HEK293 (cell line): ENCODE results near the gene REEP6.

ENCODE experiments used
- CTCF ChIA-PET: fragments of 350-600 bp; formaldehyde crosslinking; extraction: SDS; loops from one replicate; lab custom pipeline; 2021; ENCODE audit warnings: antibody characterized with exemption; lab: Yijun Ruan, JAX
- POLR2A ChIA-PET: fragments of 300-600 bp; formaldehyde crosslinking; extraction: SDS; loops from one replicate; lab custom pipeline; 2020; ENCODE audit warnings: antibody characterized with exemption, inconsistent platforms; lab: Yijun Ruan, JAX
- H3K27ac ChIP-seq: fragments of 200-500 bp; sonication (Bioruptor generic); 2 replicates; pipeline ENCODE4 v1.5.1; 2014; ENCODE audit warnings: low read depth, low read length, control low read depth, inconsistent platforms; ENCODE audit errors: extremely low read depth
- H3K36me3 ChIP-seq, 2 experiments: fragments of 200-500 bp in 1 of 2; sonication (Bioruptor generic) in 1 of 2; 1 replicate in 1 of 2; 2 replicates in 1 of 2; pipeline ENCODE4 v1.5.1; 2014 to 2017; ENCODE audit warnings: inconsistent platforms in 2 of 2, low read length in 2 of 2; ENCODE audit not compliant: control insufficient read depth in 2 of 2, insufficient read depth in 1 of 2
- H3K4me1 ChIP-seq: fragments of 200-500 bp; sonication (Bioruptor generic); 2 replicates; pipeline ENCODE4 v1.5.1; 2014; ENCODE audit warnings: mild to moderate bottlenecking, low read length, inconsistent platforms; ENCODE audit not compliant: control insufficient read depth, insufficient read depth
- H3K4me3 ChIP-seq: 2 replicates; pipeline ENCODE4 v1.5.1; 2011; ENCODE audit warnings: low read depth, mild to moderate bottlenecking, control low read depth, low read length, moderate library complexity
- H3K9me3 ChIP-seq: fragments of 200-500 bp; sonication (Bioruptor generic); 2 replicates; pipeline ENCODE4 v1.5.1; 2014; ENCODE audit warnings: low read depth, low read length, inconsistent platforms; ENCODE audit not compliant: control insufficient read depth, insufficient read depth
- ATF2 ChIP-seq: fragments of 450-650 bp; formaldehyde crosslinking; IDR thresholded peaks from 2 replicates; pipeline ENCODE4 v1.5.1; 2016; ENCODE audit warnings: missing biosample characterization, missing genetic modification characterization, low read depth
- BCL11A ChIP-seq: fragments of 450-650 bp; formaldehyde crosslinking; IDR thresholded peaks from 2 replicates; pipeline ENCODE4 v1.5.1; 2016; ENCODE audit warnings: low read depth, missing biosample characterization, missing genetic modification characterization
- EGR2 ChIP-seq: fragments of 450-650 bp; formaldehyde crosslinking; IDR thresholded peaks from 2 replicates; pipeline ENCODE4 v1.5.1; 2016; ENCODE audit warnings: low read depth, missing biosample characterization, missing genetic modification characterization
- HOXC10 ChIP-seq: sonication (generic); formaldehyde crosslinking; IDR thresholded peaks from 2 replicates; pipeline ENCODE4 v1.8.1; 2023; ENCODE audit warnings: mild to moderate bottlenecking, missing genetic modification reagents
- KLF16 ChIP-seq: fragments of 450-650 bp; formaldehyde crosslinking; IDR thresholded peaks from 2 replicates; pipeline ENCODE4 v1.5.1; 2017; ENCODE audit warnings: missing biosample characterization, missing genetic modification characterization
- KLF8 ChIP-seq: fragments of 450-650 bp; formaldehyde crosslinking; IDR thresholded peaks from 2 replicates; pipeline ENCODE4 v1.5.1; 2016; ENCODE audit warnings: missing biosample characterization, missing genetic modification characterization
- REST ChIP-seq: fragments of 450-650 bp; formaldehyde crosslinking; IDR thresholded peaks from 2 replicates; pipeline ENCODE4 v1.5.1; 2016; ENCODE audit warnings: missing biosample characterization, missing genetic modification characterization
- SCRT1 ChIP-seq: fragments of 450-650 bp; formaldehyde crosslinking; IDR thresholded peaks from 2 replicates; pipeline ENCODE4 v1.5.1; 2016; ENCODE audit warnings: missing biosample characterization, missing genetic modification characterization, borderline replicate concordance
- SP2 ChIP-seq: fragments of 450-650 bp; formaldehyde crosslinking; IDR thresholded peaks from 2 replicates; pipeline ENCODE4 v1.5.1; 2016; ENCODE audit warnings: missing biosample characterization, missing genetic modification characterization
- TCF7L2 ChIP-seq: IDR thresholded peaks from 2 replicates; pipeline ENCODE4 v1.6.1; 2011; ENCODE audit warnings: low read depth, mild to moderate bottlenecking, inconsistent platforms, low read length, moderate library complexity, borderline replicate concordance
- ZBTB17 ChIP-seq: fragments of 450-650 bp; formaldehyde crosslinking; IDR thresholded peaks from 2 replicates; pipeline ENCODE4 v1.5.1; 2016; ENCODE audit warnings: missing biosample characterization, missing genetic modification characterization
- ZBTB8A ChIP-seq: fragments of 450-650 bp; formaldehyde crosslinking; IDR thresholded peaks from 2 replicates; pipeline ENCODE4 v1.5.1; 2016; ENCODE audit warnings: missing biosample characterization, missing genetic modification characterization
- ZFHX2 ChIP-seq: fragments of 450-650 bp; formaldehyde crosslinking; conservative IDR thresholded peaks from 2 replicates; pipeline ENCODE4 v1.5.1; 2016; ENCODE audit warnings: missing biosample characterization, missing genetic modification characterization
- ZFP37 ChIP-seq: fragments of 450-650 bp; formaldehyde crosslinking; IDR thresholded peaks from 2 replicates; pipeline ENCODE4 v1.5.1; 2016; ENCODE audit warnings: missing biosample characterization, missing genetic modification characterization
- ZNF132 ChIP-seq: fragments of 450-650 bp; formaldehyde crosslinking; IDR thresholded peaks from 2 replicates; pipeline ENCODE4 v1.5.1; 2017; ENCODE audit warnings: missing biosample characterization, missing genetic modification characterization, borderline replicate concordance
- ZNF221 ChIP-seq: fragments of 450-650 bp; formaldehyde crosslinking; IDR thresholded peaks from 2 replicates; pipeline ENCODE4 v1.5.1; 2017; ENCODE audit warnings: missing biosample characterization, missing genetic modification characterization, borderline replicate concordance
- ZNF248 ChIP-seq: fragments of 450-650 bp; formaldehyde crosslinking; IDR thresholded peaks from 2 replicates; pipeline ENCODE4 v1.5.1; 2017; ENCODE audit warnings: missing biosample characterization, missing genetic modification characterization
- ZNF292 ChIP-seq: fragments of 450-650 bp; formaldehyde crosslinking; IDR thresholded peaks from 2 replicates; pipeline ENCODE4 v1.5.1; 2016; ENCODE audit warnings: low read depth, missing biosample characterization, missing genetic modification characterization, borderline replicate concordance
- ZNF324 ChIP-seq: fragments of 450-650 bp; formaldehyde crosslinking; IDR thresholded peaks from 2 replicates; pipeline ENCODE4 v1.5.1; 2016; ENCODE audit warnings: missing biosample characterization, missing genetic modification characterization
- ZNF558 ChIP-seq: fragments of 450-650 bp; formaldehyde crosslinking; IDR thresholded peaks from 2 replicates; pipeline ENCODE4 v1.5.1; 2016; ENCODE audit warnings: missing biosample characterization, missing genetic modification characterization
- ZNF580 ChIP-seq: fragments of 450-650 bp; formaldehyde crosslinking; IDR thresholded peaks from 2 replicates; pipeline ENCODE4 v1.5.1; 2016; ENCODE audit warnings: missing biosample characterization, missing genetic modification characterization
- ZNF596 ChIP-seq: fragments of 450-650 bp; IDR thresholded peaks from 2 replicates; pipeline ENCODE4 v1.5.0; 2018; ENCODE audit warnings: missing biosample characterization, mild to moderate bottlenecking, missing genetic modification characterization, moderate library complexity
- ZNF677 ChIP-seq: fragments of 450-650 bp; IDR thresholded peaks from 2 replicates; pipeline ENCODE4 v1.5.0; 2018; ENCODE audit warnings: missing biosample characterization, mild to moderate bottlenecking, missing genetic modification characterization, moderate library complexity

REEP6 gene

GRCh38 chr19:1478934-1479707 lies 11.9 kb upstream of the REEP6 start, which contains the start of gene C19orf25 (continued):
- peak; percentile 94 for TF ChIP-seq SP2
- TF ChIP-seq ZBTB17 (tag by site-specific recombination), result peak; percentile 93
- no peak for TF ChIP-seq HOXC10 (CRISPR knock-in tag)

DNA sequence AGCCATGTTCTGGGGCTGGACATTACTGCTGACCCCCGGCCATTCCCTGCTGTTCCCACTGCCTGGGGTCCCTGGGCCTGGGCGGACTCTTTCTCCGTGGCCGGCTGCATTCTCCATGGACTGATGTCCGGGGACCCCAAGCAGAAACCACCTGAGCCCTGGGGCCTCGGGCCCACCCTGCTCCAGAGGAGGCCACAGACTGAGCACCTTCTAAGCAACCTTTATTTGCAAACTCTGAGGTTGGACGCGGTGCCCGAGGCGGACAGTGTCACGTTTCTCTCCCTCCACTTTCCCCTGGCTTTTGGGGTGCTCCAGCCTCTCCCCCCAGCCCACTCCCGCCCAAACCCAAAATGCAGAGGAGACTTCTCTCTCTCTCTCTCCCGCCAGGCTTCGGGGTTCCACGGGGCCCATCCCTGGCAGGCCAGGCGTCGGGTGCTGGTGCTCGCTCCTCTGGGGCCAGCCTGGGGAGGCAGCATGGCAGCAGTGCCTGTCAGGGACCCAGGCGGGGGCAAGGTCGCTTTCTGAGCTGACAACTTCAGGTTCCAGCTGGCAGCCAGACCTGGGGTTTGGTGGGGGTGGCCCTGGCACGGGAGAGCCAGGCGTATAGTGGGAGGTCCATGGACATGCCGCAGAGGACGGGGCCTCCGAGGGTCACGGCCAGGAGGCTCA lies 9.6 kb upstream of the REEP6 start:
- ChIA-PET POLR2A (no interaction called here), CTCF (no interaction called here)
- H3K27ac ChIP-seq, result no peak overlapping the region
- H3K36me3 ChIP-seq, result peaks cover 4 to 9% of the 10 kb centered on the region in 2 experiments; a peak in 2 of 3 replicates
- no peaks in the 10 kb centered on the region for H3K9me3 ChIP-seq
- no peak overlapping the region for H3K4me3 ChIP-seq
- TF ChIP-seq ZNF677 (tag by site-specific recombination) (no peak), TCF7L2 (no peak), ZNF248 (no peak), ZNF221 (tag by site-specific recombination) (no peak), ZNF558 (no peak), HOXC10 (CRISPR knock-in tag) (no peak), BCL11A (tag by site-specific recombination) (no peak), ZNF596 (no peak)
- no peaks in the 10 kb centered on the region for H3K4me1 ChIP-seq

- Histone ChIP-seq H3K36me3 (peaks cover 2 to 5% of the 10 kb centered on the region in 2 experiments; a peak in 2 of 3 replicates), H3K4me1 (no peaks in the 10 kb centered on the region), H3K4me3 (no peak overlapping the region), H3K9me3 (no peaks in the 10 kb centered on the region), H3K27ac (no peak overlapping the region)
- ChIA-PET CTCF (no interaction called here), POLR2A (no interaction called here)
- no peak for TF ChIP-seq ATF2 (tag by site-specific recombination)
- TF ChIP-seq ZFHX2 (tag by site-specific recombination), result peak; percentile 69
- peak; percentile 22; the same call in 1 of the 2 replicates for TF ChIP-seq EGR2 (tag by site-specific recombination)
Measured at GRCh38 chr19:1481893-1482360, 9.1 kb upstream of the REEP6 start.

- H3K4me3 ChIP-seq, result no peak overlapping the region
- ChIA-PET CTCF (no interaction called here), POLR2A (no interaction called here)
- H3K9me3 ChIP-seq, result no peaks in the 10 kb centered on the region
- H3K27ac ChIP-seq, result no peak overlapping the region
- peaks cover 0 to under 1% of the 10 kb centered on the region in 2 experiments; a peak in 2 of 3 replicates for H3K36me3 ChIP-seq
- H3K4me1 ChIP-seq, result no peaks in the 10 kb centered on the region
- no peak for TF ChIP-seq ZFP37 (tag by site-specific recombination)
- TF ChIP-seq SCRT1 (tag by site-specific recombination), result no peak
- peak; percentile 26; the same call in 1 of the 2 replicates for TF ChIP-seq KLF8
- 0 out of 2 replicates have a peak, but pooled peaks have one; percentile 22 for TF ChIP-seq ZNF580 (tag by site-specific recombination)
- no peak for TF ChIP-seq ZNF324 (tag by site-specific recombination)
- peak; percentile 56; the same call in 1 of the 2 replicates for TF ChIP-seq REST (tag by site-specific recombination)
- TF ChIP-seq ZNF132 (tag by site-specific recombination), result no peak
- TF ChIP-seq ZNF292 (tag by site-specific recombination), result no peak
- TF ChIP-seq KLF16 (tag by site-specific recombination), result 0 out of 2 replicates have a peak, but pooled peaks have one; percentile 40
- TF ChIP-seq ZBTB8A (tag by site-specific recombination), result 0 out of 2 replicates have a peak, but pooled peaks have one; percentile 19
Measured at GRCh38 chr19:1482361-1483130, 8.4 kb upstream of the REEP6 start.
